HepG2 (cell line): ENCODE measurements around the gene ATP5F1C.

Experiments used
- CAMTA2 ChIP-seq: sonication (generic); formaldehyde crosslinking; IDR thresholded peaks from 2 replicates; pipeline ENCODE4 v1.4.0; 2020; ENCODE audit warnings: mild to moderate bottlenecking, missing genetic modification reagents, borderline replicate concordance
- CEBPG ChIP-seq: IDR thresholded peaks from 2 replicates; pipeline ENCODE4 v1.6.1; 2016
- E2F5 ChIP-seq: sonication (generic); formaldehyde crosslinking; conservative IDR thresholded peaks from 2 replicates; pipeline ENCODE4 v1.4.0; 2020; ENCODE audit warnings: missing genetic modification reagents
- GPN1 ChIP-seq: sonication (generic); formaldehyde crosslinking; IDR thresholded peaks from 2 replicates; pipeline ENCODE4 v1.5.1; 2020; ENCODE audit warnings: missing genetic modification reagents, borderline replicate concordance
- HCFC1 ChIP-seq: fragments of 150-350 bp; IDR thresholded peaks from 2 replicates; pipeline ENCODE4 v1.6.1; 2014; ENCODE audit warnings: low read depth, low read length
- KLF13 ChIP-seq: sonication (generic); formaldehyde crosslinking; IDR thresholded peaks from 2 replicates; pipeline ENCODE4 v1.4.0; 2020; ENCODE audit warnings: mild to moderate bottlenecking, missing genetic modification reagents
- MYNN ChIP-seq: sonication (generic); formaldehyde crosslinking; IDR thresholded peaks from 2 replicates; pipeline ENCODE4 v1.4.0; 2020; ENCODE audit warnings: mild to moderate bottlenecking, low read depth, missing genetic modification reagents
- POLR2AphosphoS5 ChIP-seq: IDR thresholded peaks from 2 replicates; pipeline ENCODE4 v1.6.1; 2012; ENCODE audit warnings: low read depth, low read length
- YEATS2 ChIP-seq: sonication (generic); formaldehyde crosslinking; IDR thresholded peaks from 2 replicates; pipeline ENCODE4 v1.4.0; 2020; ENCODE audit warnings: missing genetic modification reagents, borderline replicate concordance
- ZBTB20 ChIP-seq: sonication (generic); formaldehyde crosslinking; IDR thresholded peaks from 2 replicates; pipeline ENCODE4 v1.8.1; 2023; ENCODE audit warnings: missing genetic modification reagents, low read depth, mild to moderate bottlenecking, borderline replicate concordance
- ZBTB7A ChIP-seq: sonication (generic); formaldehyde crosslinking; IDR thresholded peaks from 2 replicates; pipeline ENCODE4 v1.8.0; 2022; ENCODE audit warnings: mild to moderate bottlenecking, missing genetic modification reagents
- ZZZ3 ChIP-seq: sonication (generic); formaldehyde crosslinking; IDR thresholded peaks from 2 replicates; pipeline ENCODE4 v1.4.0; 2020; ENCODE audit warnings: missing genetic modification reagents, mild to moderate bottlenecking, borderline replicate concordance
- TF ChIP-seq, protein P1 (sequence below): sonication (generic); formaldehyde crosslinking; IDR thresholded peaks from 2 replicates; pipeline ENCODE4 v1.5.0; 2020; ENCODE audit warnings: missing genetic modification reagents

DNA sequence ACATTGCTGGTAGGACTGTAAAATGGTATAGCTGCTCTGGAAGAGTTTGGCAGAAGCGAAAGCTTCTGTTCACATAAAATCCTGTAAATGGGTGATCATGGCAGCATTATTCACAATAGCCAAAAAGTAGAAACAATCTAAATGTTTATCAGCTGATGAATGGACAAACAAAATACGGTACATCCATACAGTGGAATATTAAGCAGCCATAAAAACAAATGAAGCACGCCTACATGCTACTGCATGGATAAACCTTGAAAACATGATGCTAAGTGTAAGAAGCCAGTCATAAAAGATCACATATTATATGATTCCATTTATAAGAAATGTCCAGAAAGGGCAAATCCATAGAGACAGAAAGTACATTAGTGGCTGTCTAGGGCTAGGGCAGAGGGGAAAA, 32.9 kb upstream of the ATP5F1C start:
- TF ChIP-seq GPN1 (CRISPR knock-in tag) (no peak), KLF13 (CRISPR knock-in tag) (no peak), ZBTB20 (no peak), E2F5 (CRISPR knock-in tag) (no peak), POLR2AphosphoS5 (no peak), ZZZ3 (no peak), ZBTB7A (CRISPR knock-in tag) (no peak), YEATS2 (CRISPR knock-in tag) (no peak), CAMTA2 (CRISPR knock-in tag) (no peak), HCFC1 (no peak), MYNN (no peak), CEBPG (CRISPR knock-in tag) (no peak)
- TF ChIP-seq, protein P1, sequence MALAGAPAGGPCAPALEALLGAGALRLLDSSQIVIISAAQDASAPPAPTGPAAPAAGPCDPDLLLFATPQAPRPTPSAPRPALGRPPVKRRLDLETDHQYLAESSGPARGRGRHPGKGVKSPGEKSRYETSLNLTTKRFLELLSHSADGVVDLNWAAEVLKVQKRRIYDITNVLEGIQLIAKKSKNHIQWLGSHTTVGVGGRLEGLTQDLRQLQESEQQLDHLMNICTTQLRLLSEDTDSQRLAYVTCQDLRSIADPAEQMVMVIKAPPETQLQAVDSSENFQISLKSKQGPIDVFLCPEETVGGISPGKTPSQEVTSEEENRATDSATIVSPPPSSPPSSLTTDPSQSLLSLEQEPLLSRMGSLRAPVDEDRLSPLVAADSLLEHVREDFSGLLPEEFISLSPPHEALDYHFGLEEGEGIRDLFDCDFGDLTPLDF (CRISPR knock-in tag) = no peak
